Endodermal cell (in vitro differentiated cells): ENCODE results near the gene IFT88. TPM values are rescaled to one million over a fixed set of nuclear protein-coding genes. Genes with fewer than 3 reads are reported as not detected.

Experiments
- DNase-seq: peaks from one replicate; pipeline ENCODE4 v3.0.0-alpha.2; 2017
- H3K27ac ChIP-seq: 2 replicates; pipeline ENCODE4 v1.5.1; 2013; ENCODE audit warnings: mild to moderate bottlenecking, low read depth, low read length, moderate library complexity
- H3K27me3 ChIP-seq: 2 replicates; pipeline ENCODE4 v1.6.1; 2013; ENCODE audit warnings: mild to moderate bottlenecking, low read length, moderate library complexity; ENCODE audit not compliant: insufficient read depth, control insufficient read depth, poor library complexity, severe bottlenecking
- H3K36me3 ChIP-seq: 2 replicates; pipeline ENCODE4 v1.7.0; 2013; ENCODE audit warnings: mild to moderate bottlenecking, low read length, moderate library complexity; ENCODE audit not compliant: control insufficient read depth, insufficient read depth
- H3K4me1 ChIP-seq: one replicate; pipeline ENCODE4 v1.7.0; 2013; ENCODE audit warnings: low read length; ENCODE audit not compliant: control insufficient read depth, insufficient read depth
- H3K4me3 ChIP-seq: 2 replicates; pipeline ENCODE4 v1.5.1; 2013; ENCODE audit warnings: mild to moderate bottlenecking, low read length, moderate library complexity
- H3K9ac ChIP-seq: 2 replicates; pipeline ENCODE4 v1.6.1; 2013; ENCODE audit warnings: mild to moderate bottlenecking, low read length, moderate library complexity; ENCODE audit not compliant: poor library complexity, severe bottlenecking; ENCODE audit errors: extremely low read depth
- H3K9me3 ChIP-seq: 2 replicates; pipeline ENCODE4 v1.6.1; 2013; ENCODE audit warnings: mild to moderate bottlenecking, low read length, moderate library complexity; ENCODE audit not compliant: control insufficient read depth
- H3K27ac Mint-ChIP-seq: 2 replicates; pipeline ENCODE4 v1.8.0; 2020; ENCODE audit warnings: mixed read lengths
- H3K27me3 Mint-ChIP-seq: 2 replicates; pipeline ENCODE4 v1.8.0; 2021; ENCODE audit warnings: mild to moderate bottlenecking, mixed read lengths; ENCODE audit not compliant: insufficient read depth
- H3K36me3 Mint-ChIP-seq: 2 replicates; pipeline ENCODE4 v1.8.0; 2020; ENCODE audit warnings: low read depth, mixed read lengths
- H3K4me1 Mint-ChIP-seq: 2 replicates; pipeline ENCODE4 v1.8.0; 2020; ENCODE audit warnings: mixed read lengths
- H3K4me3 Mint-ChIP-seq: 2 replicates; pipeline ENCODE4 v1.8.0; 2020; ENCODE audit warnings: mild to moderate bottlenecking, moderate library complexity, mixed read lengths
- H3K9me3 Mint-ChIP-seq: 2 replicates; pipeline ENCODE4 v1.8.0; 2020; ENCODE audit warnings: mild to moderate bottlenecking, mixed read lengths
- WGBS, 2 experiments: methylation state at CpG; one replicate each; pipeline versions ENCODE4 v1.1.5 to v1.1.7; 2013; ENCODE audit warnings: missing lambda C conversion rate in 2 of 2, mixed read lengths in 1 of 2; ENCODE audit not compliant: insufficient coverage in 1 of 2, insufficient read length in 1 of 2; 5-methylcytosine and 5-hydroxymethylcytosine counted together
- long read RNA-seq, 4 experiments: library from polyadenylated mRNA in 2 of 4; library from RNA in 1 of 4; library from capped mRNA in 1 of 4; stranded (forward) in 3 of 4; unstranded in 1 of 4; transcript quantifications; one replicate each; pipeline ENCODE4 v2.0.0, GENCODE V29; 2020 to 2021; ENCODE audit warnings: inconsistent platforms in 1 of 4
- polyA plus RNA-seq, 2 experiments: library from polyadenylated mRNA; stranded (reverse); fragments of 50-300 nt; gene quantifications; one replicate each; pipeline ENCODE4 v1.2.3, GENCODE V29; 2013
- total RNA-seq, 2 donors: library from RNA; stranded (reverse); fragmentation: NEBNext Ultra II Directional in 1 of 2; extraction: Animal tissue kit (Norgen Biotek cat#: 25700) in 1 of 2; gene quantifications; 2 replicates in 1 of 2; 3 replicates in 1 of 2; pipeline ENCODE4 v1.2.1, GENCODE V29; 2021
- TF ChIP-seq, protein P1 (sequence below): fragments of 200-600 bp; sonication (generic); conservative IDR thresholded peaks from 2 replicates; pipeline ENCODE4 v1.5.0; 2021; ENCODE audit warnings: antibody characterized with exemption, mild to moderate bottlenecking

The IFT88 gene, protein sequence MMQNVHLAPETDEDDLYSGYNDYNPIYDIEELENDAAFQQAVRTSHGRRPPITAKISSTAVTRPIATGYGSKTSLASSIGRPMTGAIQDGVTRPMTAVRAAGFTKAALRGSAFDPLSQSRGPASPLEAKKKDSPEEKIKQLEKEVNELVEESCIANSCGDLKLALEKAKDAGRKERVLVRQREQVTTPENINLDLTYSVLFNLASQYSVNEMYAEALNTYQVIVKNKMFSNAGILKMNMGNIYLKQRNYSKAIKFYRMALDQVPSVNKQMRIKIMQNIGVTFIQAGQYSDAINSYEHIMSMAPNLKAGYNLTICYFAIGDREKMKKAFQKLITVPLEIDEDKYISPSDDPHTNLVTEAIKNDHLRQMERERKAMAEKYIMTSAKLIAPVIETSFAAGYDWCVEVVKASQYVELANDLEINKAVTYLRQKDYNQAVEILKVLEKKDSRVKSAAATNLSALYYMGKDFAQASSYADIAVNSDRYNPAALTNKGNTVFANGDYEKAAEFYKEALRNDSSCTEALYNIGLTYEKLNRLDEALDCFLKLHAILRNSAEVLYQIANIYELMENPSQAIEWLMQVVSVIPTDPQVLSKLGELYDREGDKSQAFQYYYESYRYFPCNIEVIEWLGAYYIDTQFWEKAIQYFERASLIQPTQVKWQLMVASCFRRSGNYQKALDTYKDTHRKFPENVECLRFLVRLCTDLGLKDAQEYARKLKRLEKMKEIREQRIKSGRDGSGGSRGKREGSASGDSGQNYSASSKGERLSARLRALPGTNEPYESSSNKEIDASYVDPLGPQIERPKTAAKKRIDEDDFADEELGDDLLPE
- 10 to 100 TPM; 15.2 to 18.7 TPM for total RNA-seq
- 14.5 TPM for polyA plus RNA-seq (2013, experiment 1 of 2)
- 13.5 TPM for polyA plus RNA-seq (2013, experiment 2 of 2)
- long read RNA-seq, experiment 1, partial matches to known transcripts: 2 of 5 reads
- long read RNA-seq, experiment 1, other reads (novel, unspliced or antisense): 3 of 5 reads
- long read RNA-seq, experiment 2, transcript IFT88-202 (26 exons, 2,856 nt): major isoform, 7 of 32 reads
- long read RNA-seq, experiment 2, partial matches to known transcripts: 4 of 32 reads
- long read RNA-seq, experiment 2, other reads (novel, unspliced or antisense): 21 of 32 reads
- long read RNA-seq, experiment 3, transcript IFT88-202 (26 exons, 2,856 nt): major isoform, 14 of 66 reads
- long read RNA-seq, experiment 3, partial matches to known transcripts: 13 of 66 reads
- long read RNA-seq, experiment 3, other reads (novel, unspliced or antisense): 37 of 66 reads
- long read RNA-seq, experiment 4, partial matches to known transcripts: 3 of 11 reads
- long read RNA-seq, experiment 4, other reads (novel, unspliced or antisense): 5 of 11 reads

DNA sequence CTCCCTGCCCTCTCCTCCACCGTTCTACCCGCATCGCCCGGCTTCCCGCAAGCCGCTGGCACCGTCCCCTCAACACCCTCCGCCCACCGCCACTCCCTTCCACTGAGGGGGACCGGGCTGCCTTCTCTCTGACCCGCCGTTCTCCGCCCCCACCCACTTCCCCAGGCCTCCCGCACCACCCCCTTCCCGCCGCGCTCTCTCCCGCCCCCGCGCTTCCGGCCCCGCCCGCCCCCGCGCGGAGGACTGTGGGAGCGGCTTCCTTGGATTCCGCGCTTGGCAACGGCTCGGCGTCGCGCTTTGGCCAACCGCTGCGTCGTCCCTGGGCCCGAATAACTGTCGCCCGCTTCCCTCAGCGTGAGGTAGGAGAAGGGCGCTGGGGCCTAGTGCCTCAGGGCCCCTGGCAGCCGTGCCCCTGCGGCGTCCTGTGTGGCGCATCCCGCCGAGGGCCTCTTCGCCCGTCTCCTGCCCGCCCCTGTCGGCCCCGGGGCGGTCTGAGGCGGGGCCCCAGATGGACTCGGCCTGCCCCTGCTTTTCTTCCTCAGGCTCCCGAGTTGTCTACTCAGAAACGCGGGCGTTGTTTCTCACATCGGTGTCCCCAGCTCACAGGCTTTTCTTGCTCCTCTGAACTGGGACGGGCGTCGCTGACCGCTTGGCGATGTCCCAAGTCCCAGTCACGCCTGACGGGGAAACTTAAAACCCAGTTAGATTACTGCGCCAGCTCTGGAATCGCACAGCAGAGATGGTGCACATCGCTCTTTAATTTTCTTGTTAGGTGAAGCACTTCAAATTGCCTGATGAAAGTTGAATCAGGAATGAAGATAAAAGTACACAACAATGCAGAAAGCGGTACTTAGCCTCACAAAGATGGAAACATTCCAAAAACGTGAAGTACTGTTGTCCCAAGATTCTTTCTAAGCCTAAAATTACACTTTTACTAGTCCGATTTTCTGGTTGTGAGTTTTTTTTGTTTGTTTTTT, at the start of gene IFT88:
TSS of gene IFT88 (plus strand) at position 260 of the 977 bp plus-strand sequence. CDS start 7,229 bp downstream, outside the sequence.
- peaks cover 21% of the 10 kb centered on the region for H3K9me3 Mint-ChIP-seq
- peaks cover 6% of the 10 kb centered on the region for H3K27me3 Mint-ChIP-seq

DNA sequence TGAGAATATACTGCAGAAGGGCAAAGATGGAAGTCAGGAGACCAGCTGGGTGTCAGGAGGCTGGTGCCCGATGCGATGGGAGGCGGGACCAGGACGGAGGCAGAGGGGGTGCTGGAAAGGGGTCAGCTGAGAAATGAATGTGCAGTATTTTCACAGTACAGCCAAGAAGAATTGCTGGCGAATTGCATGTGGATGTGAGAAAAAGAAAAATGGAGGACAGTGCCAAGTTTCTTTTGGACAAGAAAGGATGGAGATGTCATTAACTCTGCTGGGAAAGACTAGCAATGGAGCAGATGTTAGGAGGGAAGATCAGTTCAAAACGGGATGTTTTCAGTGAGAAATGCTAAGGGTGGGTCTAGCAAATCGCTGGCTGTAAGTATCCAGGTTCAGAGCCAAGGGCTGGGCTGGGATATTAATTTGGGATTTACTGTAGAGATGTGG, 48.3 kb upstream of the IFT88 start:
- 89 to 92% methylated on average over 4 to 7 of the region's 7 CpGs for whole genome bisulfite sequencing, 2 experiments
- no peak overlapping the region for H3K4me3 ChIP-seq
- Mint-ChIP-seq H3K36me3 (no peaks in the 10 kb centered on the region), H3K9me3 (no peaks in the 10 kb centered on the region), H3K4me1 (peaks cover 4% of the 10 kb centered on the region), H3K27me3 (peaks cover 6% of the 10 kb centered on the region), H3K4me3 (no peak overlapping the region), H3K27ac (no peak overlapping the region)
- H3K9me3 ChIP-seq: no peaks in the 10 kb centered on the region
- H3K4me1 ChIP-seq: no peaks in the 10 kb centered on the region
- no peaks in the 10 kb centered on the region for H3K27me3 ChIP-seq
- no peak overlapping the region for H3K9ac ChIP-seq
- no peak overlapping the region for H3K27ac ChIP-seq
- TF ChIP-seq, protein P1, sequence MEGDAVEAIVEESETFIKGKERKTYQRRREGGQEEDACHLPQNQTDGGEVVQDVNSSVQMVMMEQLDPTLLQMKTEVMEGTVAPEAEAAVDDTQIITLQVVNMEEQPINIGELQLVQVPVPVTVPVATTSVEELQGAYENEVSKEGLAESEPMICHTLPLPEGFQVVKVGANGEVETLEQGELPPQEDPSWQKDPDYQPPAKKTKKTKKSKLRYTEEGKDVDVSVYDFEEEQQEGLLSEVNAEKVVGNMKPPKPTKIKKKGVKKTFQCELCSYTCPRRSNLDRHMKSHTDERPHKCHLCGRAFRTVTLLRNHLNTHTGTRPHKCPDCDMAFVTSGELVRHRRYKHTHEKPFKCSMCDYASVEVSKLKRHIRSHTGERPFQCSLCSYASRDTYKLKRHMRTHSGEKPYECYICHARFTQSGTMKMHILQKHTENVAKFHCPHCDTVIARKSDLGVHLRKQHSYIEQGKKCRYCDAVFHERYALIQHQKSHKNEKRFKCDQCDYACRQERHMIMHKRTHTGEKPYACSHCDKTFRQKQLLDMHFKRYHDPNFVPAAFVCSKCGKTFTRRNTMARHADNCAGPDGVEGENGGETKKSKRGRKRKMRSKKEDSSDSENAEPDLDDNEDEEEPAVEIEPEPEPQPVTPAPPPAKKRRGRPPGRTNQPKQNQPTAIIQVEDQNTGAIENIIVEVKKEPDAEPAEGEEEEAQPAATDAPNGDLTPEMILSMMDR: no peak
- no peak for DNase-seq
- H3K36me3 ChIP-seq: no peaks in the 10 kb centered on the region

More for the DNA sequence above, at the start of gene IFT88:
- peak within 1 kb of the TSS; percentile 84 for H3K4me3 Mint-ChIP-seq
- 3 to 6% methylated on average over 37 to 74 of the region's 74 CpGs for WGBS, 2 experiments
- peaks cover 19% of the 10 kb centered on the region for H3K36me3 Mint-ChIP-seq
- H3K36me3 ChIP-seq: no peaks in the 10 kb centered on the region
- H3K9ac ChIP-seq: peak within 1 kb of the TSS; percentile 62
- DNase-seq: peak; percentile 96
- H3K27ac Mint-ChIP-seq: peak within 1 kb of the TSS; percentile 95
- peaks cover 22% of the 10 kb centered on the region for H3K9me3 ChIP-seq
- no peaks in the 10 kb centered on the region for H3K27me3 ChIP-seq
- peak within 1 kb of the TSS; percentile 92 for H3K27ac ChIP-seq
- no peaks in the 10 kb centered on the region for H3K4me1 ChIP-seq
- peaks cover 7% of the 10 kb centered on the region for H3K4me1 Mint-ChIP-seq
- peak within 1 kb of the TSS; percentile 89 for H3K4me3 ChIP-seq
- TF ChIP-seq, protein P1: no peak
